LHCN-M2 (cell line): ENCODE measurements around the gene MYO1D. TPM values are rescaled to one million over a fixed set of nuclear protein-coding genes. Genes with fewer than 3 reads are reported as not detected.
A peak's percentile ranks its signal among the peaks of the same experiment; 100 is the strongest.
"Not testable (repeated sequence)": the region's sequence is repeated elsewhere in the genome, so short reads cannot be mapped to it uniquely, and the experiment has no call there.

Experiments
- DNase-seq: peaks from one replicate; pipeline ENCODE4 v3.0.0-alpha.2; 2012; ENCODE audit warnings: low read depth
- total RNA-seq: library from RNA; depleted of rRNA; stranded (reverse); fragments of >200 nt; gene quantifications from 2 replicates; pipeline ENCODE4 v1.2.3, GENCODE V29; 2014

MYO1D gene
- total RNA-seq, 1 experiment from 2014 or later: 35.1 TPM

DNA sequence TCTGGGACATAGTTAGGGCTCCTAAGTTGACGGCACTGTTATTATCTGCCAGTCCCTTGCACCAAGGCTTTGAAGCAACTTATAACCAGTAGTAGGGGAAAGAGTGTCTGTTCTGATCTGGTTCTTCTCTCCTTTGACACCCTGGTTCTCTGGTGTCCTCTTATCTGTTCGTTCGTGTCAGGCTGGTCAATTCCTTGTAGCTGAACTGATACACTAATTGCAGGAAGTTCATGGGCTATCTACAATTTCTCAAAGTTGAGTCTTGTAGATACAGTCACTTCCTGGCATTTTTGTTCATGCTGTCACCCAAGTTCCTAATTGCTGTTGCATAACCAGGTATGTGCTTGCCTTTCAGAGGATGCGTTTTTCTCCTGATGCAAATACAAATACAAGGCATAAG is 17.3 kb upstream of the MYO1D start:
- no peak for DNase-seq

DNA sequence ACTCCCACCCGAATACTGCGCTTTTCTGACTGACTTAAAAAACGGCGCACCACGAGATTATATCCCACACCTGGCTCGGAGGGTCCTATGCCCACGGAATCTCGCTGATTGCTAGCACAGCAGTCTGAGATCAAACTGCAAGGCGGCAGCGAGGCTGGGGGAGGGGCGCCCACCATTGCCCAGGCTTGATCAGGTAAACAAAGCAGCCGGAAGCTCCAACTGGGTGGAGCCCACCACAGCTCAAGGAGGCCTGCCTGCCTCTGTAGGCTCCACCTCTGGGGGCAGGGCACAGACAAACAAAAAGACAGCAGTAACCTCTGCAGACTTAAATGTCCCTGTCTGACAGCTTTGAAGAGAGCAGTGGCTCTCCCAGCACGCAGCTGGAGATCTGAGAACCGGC is 10.5 kb upstream of the MYO1D start:
- DNase-seq: not testable (repeated sequence)

- DNase-seq: not testable (repeated sequence)
Measured at GRCh38 chr17:32886951-32887350, 10.0 kb upstream of the MYO1D start.

DNA sequence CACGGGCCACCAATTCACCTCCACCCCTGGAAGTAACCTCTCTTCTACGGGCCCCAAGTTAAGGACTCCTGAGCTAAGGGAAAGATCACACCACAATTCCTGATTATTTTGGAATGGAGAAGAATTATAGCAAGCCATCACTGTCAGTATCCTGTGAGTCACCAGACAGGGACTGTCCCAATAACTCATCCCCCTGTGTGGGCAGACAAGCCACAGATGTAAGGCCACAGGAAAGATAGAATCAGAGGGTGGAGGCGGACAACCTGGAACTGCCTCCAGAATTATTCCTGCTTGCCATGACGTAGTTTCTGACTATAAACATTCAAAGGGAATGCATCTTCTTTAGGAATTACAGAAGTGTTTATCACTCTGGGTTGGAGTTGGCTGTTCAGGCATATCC is 5.8 kb upstream of the MYO1D start:
- DNase-seq: no peak

DNA sequence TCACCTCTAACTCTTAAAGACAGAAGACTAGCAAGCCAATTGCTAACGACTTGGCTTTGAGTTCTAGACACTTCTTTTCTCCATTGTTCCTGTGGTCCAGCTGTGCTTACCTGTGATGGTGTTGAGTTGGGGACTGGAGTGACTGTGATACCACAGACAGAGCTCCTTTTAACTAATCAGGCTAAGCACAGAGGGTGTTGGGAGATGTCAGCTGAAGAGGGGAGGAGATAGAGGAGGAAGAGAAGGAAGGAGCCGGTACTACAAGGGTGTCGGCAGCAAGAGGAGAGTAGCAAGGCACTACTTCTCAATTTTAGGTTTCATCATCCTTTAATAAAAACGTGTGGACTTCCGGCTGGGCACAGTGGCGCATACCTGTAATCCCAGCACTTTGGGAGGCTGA is 5.1 kb upstream of the MYO1D start:
- no peak for DNase-seq

- peak; percentile 77 for DNase-seq
Measured at GRCh38 chr17:32880671-32881453, 3.9 kb upstream of the MYO1D start.

DNA sequence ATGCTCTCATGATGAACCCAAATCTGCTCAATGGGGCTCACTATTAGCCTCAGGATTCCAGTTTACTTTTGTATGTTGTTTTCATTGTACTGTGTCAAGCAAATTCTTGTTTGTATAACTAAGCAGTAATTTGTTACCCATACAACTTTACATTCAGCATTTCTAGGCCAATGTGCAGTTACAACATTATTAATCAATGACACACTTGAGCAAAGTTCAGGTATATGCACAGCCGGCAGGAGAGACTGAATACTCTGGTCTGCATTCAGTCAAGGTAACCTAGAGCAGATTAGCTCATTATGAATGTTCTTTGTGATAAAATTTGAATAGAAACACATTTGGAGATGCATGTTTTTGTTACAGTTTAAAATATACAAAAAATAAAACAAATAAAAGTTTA is 2.2 kb upstream of the MYO1D start:
- no peak for DNase-seq

DNA sequence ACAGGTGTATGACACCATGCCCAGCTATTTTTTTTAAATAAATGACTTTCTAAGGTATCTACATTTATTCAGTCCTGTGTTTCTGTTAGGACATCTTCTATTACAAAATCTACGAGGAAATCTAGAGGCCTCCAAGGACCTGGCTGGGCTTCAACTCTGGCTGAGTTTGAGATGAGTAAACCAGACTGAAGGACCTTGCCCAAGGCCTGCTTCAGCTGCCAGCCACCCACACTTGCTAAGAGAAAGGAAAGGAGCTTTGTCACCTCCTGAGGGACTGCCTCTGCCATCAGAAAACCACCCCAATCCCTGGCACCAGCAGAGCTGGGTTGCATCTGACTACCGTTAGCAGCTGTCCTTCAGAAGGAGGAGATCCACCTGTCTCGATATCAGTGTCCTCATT is 1.3 kb upstream of the MYO1D start:
- peak; percentile 36 for DNase-seq

DNA sequence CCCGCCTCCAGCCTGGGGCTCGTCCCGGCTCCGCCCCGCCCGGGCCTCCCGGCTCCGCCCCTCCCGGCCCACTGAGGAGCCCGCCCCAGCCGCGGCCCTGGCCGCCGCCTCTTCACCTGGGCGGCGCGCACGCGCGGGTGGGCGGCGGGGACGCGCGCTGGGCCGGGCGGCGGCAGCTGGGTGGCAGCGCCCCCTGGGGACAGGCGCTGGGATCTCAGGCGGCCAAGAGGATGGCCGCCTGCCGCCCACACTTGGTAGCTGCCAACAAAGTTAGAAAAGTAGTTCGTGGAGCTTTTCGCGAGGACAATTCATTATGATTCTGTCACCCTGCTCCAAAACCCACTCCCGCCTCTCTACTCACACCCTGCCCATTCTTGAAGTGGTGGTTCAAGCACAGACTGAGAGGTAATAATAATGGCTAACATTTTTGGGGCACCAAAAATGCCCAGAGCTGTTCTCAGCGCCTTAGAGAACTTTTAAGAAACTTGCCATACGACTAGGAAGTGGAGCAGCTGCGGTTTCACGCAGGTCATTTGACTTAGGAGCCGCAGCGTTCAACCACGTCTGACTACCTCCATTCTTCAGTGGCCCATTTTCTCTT is 340 bp upstream of the MYO1D start:
- DNase-seq: peak; percentile 78

GRCh38 chr17:32875923-32876416 is 954 bp downstream of the MYO1D start:
- DNase-seq: peak; percentile 19

DNA sequence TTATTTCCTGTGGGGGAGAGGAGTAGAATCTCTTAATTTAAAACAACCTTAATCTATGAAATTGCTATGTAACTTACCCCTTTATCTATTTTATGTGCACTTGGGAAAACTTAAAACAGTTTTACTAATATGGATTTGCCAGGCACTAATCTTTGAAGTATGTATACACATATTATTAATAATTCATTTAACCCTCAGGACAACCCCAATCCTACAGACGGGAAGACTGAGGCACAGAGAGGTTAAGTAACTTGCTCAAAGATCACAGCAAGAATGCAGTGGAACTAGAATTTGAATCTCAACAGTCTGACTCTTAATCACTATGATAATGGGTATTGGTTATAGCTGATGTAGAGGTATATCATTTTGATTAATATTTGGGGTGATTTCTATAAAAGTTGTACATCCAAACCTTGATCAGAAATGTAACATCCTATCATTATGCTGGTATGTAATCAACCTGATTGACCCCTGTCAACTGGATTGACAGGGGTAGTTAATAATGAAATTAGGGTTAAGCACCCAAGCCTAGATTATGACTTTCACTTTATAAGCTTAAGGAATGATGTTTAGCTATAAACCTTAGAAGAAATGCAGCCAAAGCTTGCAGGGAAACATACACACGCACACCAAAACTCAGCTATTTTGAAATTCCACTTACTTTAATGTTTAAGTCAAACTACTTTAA is 1.6 kb downstream of the MYO1D start:
- DNase-seq: no peak

- DNase-seq: no peak
Measured at GRCh38 chr17:32873114-32873513, 3.8 kb downstream of the MYO1D start.

- DNase-seq: no peak
Measured at GRCh38 chr17:32871746-32872145, 5.2 kb downstream of the MYO1D start.

DNA sequence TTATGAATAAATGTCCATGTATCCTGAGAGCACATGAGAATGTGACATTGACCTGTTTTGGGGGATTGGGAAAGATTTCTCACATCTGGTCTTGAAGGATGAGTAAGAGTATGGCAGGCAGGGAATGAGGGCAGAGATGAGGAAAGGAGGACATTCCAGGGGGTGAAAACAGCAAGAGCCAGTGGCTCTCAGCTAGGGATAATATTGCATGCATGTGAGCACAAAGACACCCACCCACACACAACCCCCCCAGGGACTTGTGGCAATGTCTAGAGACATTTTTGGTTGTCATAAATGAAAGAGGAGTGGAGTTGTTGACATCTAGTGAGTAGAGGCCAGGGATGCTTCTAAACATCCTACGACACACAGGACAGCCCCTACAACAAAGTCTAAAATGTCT is 6.0 kb downstream of the MYO1D start:
- peak; percentile 75 for DNase-seq

DNA sequence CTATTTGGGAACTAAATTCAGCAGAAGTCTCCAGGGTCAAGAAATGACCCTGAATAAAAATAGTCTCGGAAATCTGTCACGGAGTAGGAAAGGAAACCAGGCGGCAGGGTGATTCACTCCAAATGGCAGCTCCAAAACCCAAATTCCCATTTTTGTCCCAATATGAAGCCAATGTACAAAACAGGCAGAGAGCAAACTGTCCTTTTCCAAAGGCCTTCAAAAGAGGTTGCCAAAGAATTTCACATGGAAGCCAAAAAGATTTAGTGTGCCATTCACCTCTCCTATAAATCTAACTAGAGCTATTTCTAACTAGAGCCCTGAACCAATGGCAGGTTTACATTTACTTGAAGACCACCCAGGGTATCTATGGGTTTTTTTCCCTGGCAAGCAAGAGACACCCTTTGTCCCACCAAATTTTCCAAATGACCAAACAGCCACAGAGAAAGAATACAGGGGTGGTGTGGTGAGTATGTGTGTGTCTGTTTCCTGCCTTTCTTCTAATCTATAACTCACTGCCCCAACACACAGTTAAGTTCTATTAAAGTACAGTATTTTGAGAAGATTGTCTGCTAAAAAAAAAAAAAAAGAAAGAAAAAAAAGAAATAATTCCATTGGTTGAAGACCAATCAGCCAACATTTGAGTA is 6.8 kb downstream of the MYO1D start:
- peak; percentile 63 for DNase-seq

GRCh38 chr17:32869345-32870026 is 7.4 kb downstream of the MYO1D start:
- DNase-seq: no peak

DNA sequence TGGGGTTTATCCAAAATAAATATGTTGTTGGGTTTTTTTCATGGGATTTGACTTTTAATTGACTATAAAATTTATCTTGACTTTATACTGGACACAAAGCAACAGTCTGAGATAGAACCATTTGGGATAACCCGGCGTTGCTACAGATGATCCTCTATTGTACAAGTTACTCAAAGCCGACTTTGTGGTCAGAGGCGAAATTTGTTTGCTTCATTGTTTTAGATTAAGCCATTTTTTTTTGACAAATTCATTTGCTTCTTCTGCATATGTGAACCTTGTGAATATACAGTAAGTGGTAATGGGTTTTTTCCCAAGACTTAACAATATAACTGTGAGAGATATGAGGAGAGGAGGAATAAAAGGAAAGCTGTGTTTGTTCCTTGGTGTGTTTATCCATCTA is 11.8 kb downstream of the MYO1D start:
- DNase-seq: no peak

- no peak for DNase-seq
Measured at GRCh38 chr17:32863559-32863958, 13.4 kb downstream of the MYO1D start.

DNA sequence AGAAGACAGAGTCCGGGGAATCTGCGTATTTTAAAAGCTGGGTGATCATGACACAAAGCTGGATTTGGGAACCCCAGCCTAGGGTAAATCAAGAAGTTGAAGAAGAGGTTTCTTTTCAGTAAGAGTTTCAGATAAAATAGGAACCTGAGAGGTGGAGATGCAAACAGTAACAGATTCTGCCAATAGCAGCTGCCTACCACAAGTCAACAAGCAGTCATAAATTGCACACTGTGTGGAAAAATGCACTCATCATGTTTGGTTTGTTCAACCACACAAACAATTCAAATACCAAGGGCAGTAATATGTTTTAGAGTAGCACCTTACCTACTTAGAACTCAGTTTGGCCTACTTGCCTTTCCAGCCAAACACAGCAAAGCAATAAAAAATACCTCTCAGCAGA is 14.0 kb downstream of the MYO1D start:
- no peak for DNase-seq

DNA sequence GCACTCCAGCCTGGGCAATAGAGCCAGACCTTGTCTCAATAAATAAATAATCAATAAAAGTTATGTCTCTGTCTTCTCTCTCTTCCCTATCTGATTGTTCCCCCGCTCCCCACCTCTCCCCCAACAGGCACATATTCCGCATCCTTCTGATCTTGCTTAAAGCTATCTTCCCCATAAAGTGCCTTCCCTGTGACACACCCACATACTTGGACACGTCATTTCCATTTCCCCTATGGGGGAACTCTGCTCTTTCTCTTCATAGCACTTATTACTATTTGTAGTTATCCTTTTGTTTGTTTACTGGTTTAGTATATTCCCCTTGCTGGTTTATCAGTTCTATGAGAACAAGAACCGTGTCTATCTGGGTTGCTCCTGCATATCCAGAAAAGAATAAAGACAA is 14.9 kb downstream of the MYO1D start:
- DNase-seq: no peak

DNA sequence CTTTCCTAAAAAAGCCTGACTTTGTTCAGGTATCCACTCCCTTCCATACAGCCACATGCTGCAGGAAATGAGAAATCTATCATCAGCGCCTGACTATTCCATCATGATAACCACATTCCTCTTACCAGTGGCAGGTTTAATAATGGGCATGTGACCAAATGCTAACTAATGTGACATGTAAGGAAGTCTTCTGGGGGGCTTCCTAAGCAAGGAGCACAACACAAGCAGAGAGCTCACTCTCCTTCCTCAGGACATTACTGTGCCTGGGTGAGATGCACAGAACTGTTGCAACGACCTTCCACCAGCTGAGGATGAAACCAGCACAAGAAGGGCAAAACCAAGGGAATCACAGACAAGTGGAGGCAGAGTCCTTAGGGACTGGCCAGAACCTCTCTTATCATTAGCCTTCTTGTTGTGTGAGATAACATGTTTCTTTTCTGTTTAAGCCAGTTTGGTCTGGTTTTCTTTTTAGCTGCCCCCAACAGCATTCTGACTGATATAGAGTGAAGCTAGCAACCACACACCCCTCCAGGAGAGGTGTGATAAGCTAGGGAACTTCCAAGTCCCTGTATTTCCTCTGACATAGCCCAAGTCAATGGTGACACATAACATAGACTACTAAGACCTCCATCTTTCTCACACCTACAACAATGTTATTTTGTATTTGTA is 16.9 kb downstream of the MYO1D start:
- DNase-seq: no peak
